K562 (cell line): Measurements from ENCODE around the gene TMCO1. TPM values are rescaled to one million over a fixed set of nuclear protein-coding genes. Genes with fewer than 3 reads are reported as not detected.
A peak's percentile ranks its signal among the peaks of the same experiment; 100 is the strongest.

Source experiments
- CBFB ChIP-seq: sonication (generic); formaldehyde crosslinking; IDR thresholded peaks from 2 replicates; pipeline ENCODE4 v1.4.0; 2020; ENCODE audit warnings: mild to moderate bottlenecking, missing genetic modification reagents
- CGGBP1 ChIP-seq: fragments of 250-450 bp; sonication (Bioruptor Pico); IDR thresholded peaks from 2 replicates; pipeline ENCODE4 v1.9.0; 2021; ENCODE audit warnings: mild to moderate bottlenecking
- CXXC5 ChIP-seq: fragments of 250-450 bp; sonication (Bioruptor Pico); IDR thresholded peaks from 2 replicates; pipeline ENCODE4 v1.8.0; 2022; ENCODE audit warnings: inconsistent platforms, mild to moderate bottlenecking, moderate library complexity
- DDX20 ChIP-seq: fragments of 450-650 bp; IDR thresholded peaks from 2 replicates; pipeline ENCODE4 v1.6.1; 2016; ENCODE audit warnings: missing genetic modification characterization, low read depth, mild to moderate bottlenecking, missing compliant biosample characterization, moderate library complexity
- DIDO1 ChIP-seq: fragments of 450-650 bp; IDR thresholded peaks from 2 replicates; pipeline ENCODE4 v1.6.1; 2016; ENCODE audit warnings: low read depth, missing biosample characterization, missing genetic modification characterization
- ELF2 ChIP-seq: fragments of 250-450 bp; sonication (Bioruptor Pico); IDR thresholded peaks from 2 replicates; pipeline ENCODE4 v1.5.0; 2021; ENCODE audit warnings: mild to moderate bottlenecking
- L3MBTL2 ChIP-seq: fragments of 450-650 bp; IDR thresholded peaks from 2 replicates; pipeline ENCODE4 v1.6.1; 2016; ENCODE audit warnings: mild to moderate bottlenecking, moderate library complexity
- LEF1 ChIP-seq: fragments of 450-650 bp; IDR thresholded peaks from 2 replicates; pipeline ENCODE4 v1.6.1; 2016; ENCODE audit warnings: mild to moderate bottlenecking
- POLR2A ChIP-seq: fragments of 450-650 bp; conservative IDR thresholded peaks from 2 replicates; pipeline ENCODE4 v1.6.1; 2016
- POLR3A ChIP-seq: IDR thresholded peaks from 2 replicates; pipeline ENCODE4 v1.6.1; 2011; ENCODE audit warnings: borderline replicate concordance, mild to moderate bottlenecking, moderate library complexity; ENCODE audit not compliant: insufficient read length, insufficient read depth; ENCODE audit errors: extremely low read depth
- TAF1 ChIP-seq: IDR thresholded peaks from 2 replicates; pipeline ENCODE4 v1.6.1; 2011; ENCODE audit warnings: mild to moderate bottlenecking, low read length, moderate library complexity; ENCODE audit not compliant: insufficient read depth, control insufficient read depth, severe bottlenecking; ENCODE audit errors: extremely low read depth
- ZNF232 ChIP-seq: sonication (generic); formaldehyde crosslinking; IDR thresholded peaks from 2 replicates; pipeline ENCODE4 v1.8.0; 2022; ENCODE audit warnings: mild to moderate bottlenecking, missing genetic modification reagents
- polyA plus RNA-seq, 8 experiments: library from polyadenylated mRNA; depleted of rRNA in 4 of 8; stranded (reverse) in 5 of 8; unstranded in 3 of 8; fragments of >200 nt; fragmentation: Nextera tagmentation in 2 of 8; fragmentation: Illumina TruSeq in 1 of 8; extraction: Ambion mirVana in 2 of 8; extraction: Trizol in 1 of 8; gene quantifications; 2 replicates each; pipeline versions ENCODE4 v1.2.1 to v1.2.3, GENCODE V29; 2011 to 2014; ENCODE audit warnings: inconsistent platforms in 1 of 8, missing spikeins in 1 of 8
- total RNA-seq, 7 experiments: library from RNA; depleted of rRNA in 6 of 7; stranded (reverse); fragments of >200 nt in 6 of 7; fragmentation: Illumina TruSeq in 2 of 7; extraction: Trizol in 2 of 7; gene quantifications; 2 replicates each; pipeline versions ENCODE4 v1.2.1 to v1.2.3, GENCODE V29; 2011 to 2021; ENCODE audit warnings: low replicate concordance in 1 of 7
- TF ChIP-seq, protein P1 (sequence below): fragments of 450-650 bp; IDR thresholded peaks from 2 replicates; pipeline ENCODE4 v1.6.1; 2017; ENCODE audit warnings: mild to moderate bottlenecking, moderate library complexity
- TF ChIP-seq, protein P2 (sequence below): fragments of 250-450 bp; sonication (Bioruptor Pico); IDR thresholded peaks from 2 replicates; pipeline ENCODE4 v1.5.0; 2020; ENCODE audit warnings: mild to moderate bottlenecking, borderline replicate concordance
- TF ChIP-seq, protein P3 (sequence below), 2 experiments: fragments of 450-650 bp in 1 of 2; IDR thresholded peaks; 2 replicates each; pipeline ENCODE4 v1.6.1; 2011 to 2017; ENCODE audit warnings: low read depth in 2 of 2, antibody characterized with exemption in 1 of 2, borderline replicate concordance in 1 of 2, low read length in 1 of 2, mild to moderate bottlenecking in 1 of 2, mixed read lengths in 1 of 2; ENCODE audit not compliant: control insufficient read depth in 1 of 2
- TF ChIP-seq, protein P4 (sequence below), 2 experiments: fragments of 450-650 bp; IDR thresholded peaks; 2 replicates each; pipeline ENCODE4 v1.6.1; 2018; ENCODE audit warnings: mild to moderate bottlenecking in 2 of 2, low read depth in 1 of 2; ENCODE audit not compliant: partially characterized antibody in 2 of 2

The TMCO1 gene
- total and polyA plus RNA-seq, 9 of the 15 experiments (the other 6 are each of a cell fraction or from before 2014, with no cell fraction given): 69.3 to 561 (median 175) TPM

DNA sequence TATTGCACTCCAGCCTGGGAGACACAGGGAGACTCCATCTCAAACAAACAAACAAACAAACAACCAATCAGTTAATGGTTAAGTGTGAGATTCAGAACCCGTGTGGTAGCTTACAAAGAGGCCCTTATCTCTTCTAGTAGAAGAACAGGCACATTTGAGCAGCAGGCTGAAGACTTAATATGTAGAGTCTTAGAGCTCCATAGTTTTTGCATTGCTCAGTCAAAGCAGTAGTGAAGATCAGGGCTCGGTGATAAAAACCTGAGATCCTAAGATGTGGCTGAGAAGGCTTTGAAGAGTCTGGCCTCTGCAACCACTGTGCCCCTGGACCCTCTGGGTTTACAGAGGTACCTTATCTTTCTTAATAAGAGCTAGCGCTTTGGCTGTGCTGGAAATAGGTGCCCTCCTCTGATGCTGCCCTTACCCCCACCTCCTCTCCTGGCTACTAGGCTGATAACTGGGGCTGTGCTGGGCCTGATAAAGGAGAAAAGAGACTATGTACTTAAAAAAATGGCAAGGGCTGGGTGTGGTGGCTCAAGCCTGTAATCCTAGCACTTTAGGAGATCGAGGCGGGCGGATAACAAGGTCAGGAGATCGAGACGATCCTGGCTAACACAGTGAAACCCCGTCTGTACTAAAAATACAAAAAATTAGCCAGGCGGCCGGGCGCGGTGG lies 48.3 kb upstream of the TMCO1 start (continued):
- TF ChIP-seq POLR2A (no peak), POLR3A (no peak), L3MBTL2 (no peak), CGGBP1 (CRISPR knock-in tag) (no peak), TAF1 (peak; percentile 25), LEF1 (peak; percentile 70), DDX20 (tag) (no peak), CXXC5 (CRISPR knock-in tag) (0 out of 2 replicates have a peak, but pooled peaks have one; percentile 46), ELF2 (no peak), DIDO1 (no peak), ZNF232 (CRISPR knock-in tag) (no peak), CBFB (CRISPR knock-in tag) (no peak)
- TF ChIP-seq, protein P1, sequence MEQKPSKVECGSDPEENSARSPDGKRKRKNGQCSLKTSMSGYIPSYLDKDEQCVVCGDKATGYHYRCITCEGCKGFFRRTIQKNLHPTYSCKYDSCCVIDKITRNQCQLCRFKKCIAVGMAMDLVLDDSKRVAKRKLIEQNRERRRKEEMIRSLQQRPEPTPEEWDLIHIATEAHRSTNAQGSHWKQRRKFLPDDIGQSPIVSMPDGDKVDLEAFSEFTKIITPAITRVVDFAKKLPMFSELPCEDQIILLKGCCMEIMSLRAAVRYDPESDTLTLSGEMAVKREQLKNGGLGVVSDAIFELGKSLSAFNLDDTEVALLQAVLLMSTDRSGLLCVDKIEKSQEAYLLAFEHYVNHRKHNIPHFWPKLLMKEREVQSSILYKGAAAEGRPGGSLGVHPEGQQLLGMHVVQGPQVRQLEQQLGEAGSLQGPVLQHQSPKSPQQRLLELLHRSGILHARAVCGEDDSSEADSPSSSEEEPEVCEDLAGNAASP: no peak
- TF ChIP-seq, protein P2, sequence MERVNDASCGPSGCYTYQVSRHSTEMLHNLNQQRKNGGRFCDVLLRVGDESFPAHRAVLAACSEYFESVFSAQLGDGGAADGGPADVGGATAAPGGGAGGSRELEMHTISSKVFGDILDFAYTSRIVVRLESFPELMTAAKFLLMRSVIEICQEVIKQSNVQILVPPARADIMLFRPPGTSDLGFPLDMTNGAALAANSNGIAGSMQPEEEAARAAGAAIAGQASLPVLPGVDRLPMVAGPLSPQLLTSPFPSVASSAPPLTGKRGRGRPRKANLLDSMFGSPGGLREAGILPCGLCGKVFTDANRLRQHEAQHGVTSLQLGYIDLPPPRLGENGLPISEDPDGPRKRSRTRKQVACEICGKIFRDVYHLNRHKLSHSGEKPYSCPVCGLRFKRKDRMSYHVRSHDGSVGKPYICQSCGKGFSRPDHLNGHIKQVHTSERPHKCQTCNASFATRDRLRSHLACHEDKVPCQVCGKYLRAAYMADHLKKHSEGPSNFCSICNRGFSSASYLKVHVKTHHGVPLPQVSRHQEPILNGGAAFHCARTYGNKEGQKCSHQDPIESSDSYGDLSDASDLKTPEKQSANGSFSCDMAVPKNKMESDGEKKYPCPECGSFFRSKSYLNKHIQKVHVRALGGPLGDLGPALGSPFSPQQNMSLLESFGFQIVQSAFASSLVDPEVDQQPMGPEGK (CRISPR knock-in tag): no peak
- TF ChIP-seq, protein P3, sequence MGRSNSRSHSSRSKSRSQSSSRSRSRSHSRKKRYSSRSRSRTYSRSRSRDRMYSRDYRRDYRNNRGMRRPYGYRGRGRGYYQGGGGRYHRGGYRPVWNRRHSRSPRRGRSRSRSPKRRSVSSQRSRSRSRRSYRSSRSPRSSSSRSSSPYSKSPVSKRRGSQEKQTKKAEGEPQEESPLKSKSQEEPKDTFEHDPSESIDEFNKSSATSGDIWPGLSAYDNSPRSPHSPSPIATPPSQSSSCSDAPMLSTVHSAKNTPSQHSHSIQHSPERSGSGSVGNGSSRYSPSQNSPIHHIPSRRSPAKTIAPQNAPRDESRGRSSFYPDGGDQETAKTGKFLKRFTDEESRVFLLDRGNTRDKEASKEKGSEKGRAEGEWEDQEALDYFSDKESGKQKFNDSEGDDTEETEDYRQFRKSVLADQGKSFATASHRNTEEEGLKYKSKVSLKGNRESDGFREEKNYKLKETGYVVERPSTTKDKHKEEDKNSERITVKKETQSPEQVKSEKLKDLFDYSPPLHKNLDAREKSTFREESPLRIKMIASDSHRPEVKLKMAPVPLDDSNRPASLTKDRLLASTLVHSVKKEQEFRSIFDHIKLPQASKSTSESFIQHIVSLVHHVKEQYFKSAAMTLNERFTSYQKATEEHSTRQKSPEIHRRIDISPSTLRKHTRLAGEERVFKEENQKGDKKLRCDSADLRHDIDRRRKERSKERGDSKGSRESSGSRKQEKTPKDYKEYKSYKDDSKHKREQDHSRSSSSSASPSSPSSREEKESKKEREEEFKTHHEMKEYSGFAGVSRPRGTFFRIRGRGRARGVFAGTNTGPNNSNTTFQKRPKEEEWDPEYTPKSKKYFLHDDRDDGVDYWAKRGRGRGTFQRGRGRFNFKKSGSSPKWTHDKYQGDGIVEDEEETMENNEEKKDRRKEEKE (IDR thresholded peaks at IDR 0.05; ENCODE audit: borderline replicate concordance in 1 of 2, control insufficient read depth in 1 of 2, low read depth in 2 of 2, low read length in 1 of 2): no peak
- TF ChIP-seq, protein P4, sequence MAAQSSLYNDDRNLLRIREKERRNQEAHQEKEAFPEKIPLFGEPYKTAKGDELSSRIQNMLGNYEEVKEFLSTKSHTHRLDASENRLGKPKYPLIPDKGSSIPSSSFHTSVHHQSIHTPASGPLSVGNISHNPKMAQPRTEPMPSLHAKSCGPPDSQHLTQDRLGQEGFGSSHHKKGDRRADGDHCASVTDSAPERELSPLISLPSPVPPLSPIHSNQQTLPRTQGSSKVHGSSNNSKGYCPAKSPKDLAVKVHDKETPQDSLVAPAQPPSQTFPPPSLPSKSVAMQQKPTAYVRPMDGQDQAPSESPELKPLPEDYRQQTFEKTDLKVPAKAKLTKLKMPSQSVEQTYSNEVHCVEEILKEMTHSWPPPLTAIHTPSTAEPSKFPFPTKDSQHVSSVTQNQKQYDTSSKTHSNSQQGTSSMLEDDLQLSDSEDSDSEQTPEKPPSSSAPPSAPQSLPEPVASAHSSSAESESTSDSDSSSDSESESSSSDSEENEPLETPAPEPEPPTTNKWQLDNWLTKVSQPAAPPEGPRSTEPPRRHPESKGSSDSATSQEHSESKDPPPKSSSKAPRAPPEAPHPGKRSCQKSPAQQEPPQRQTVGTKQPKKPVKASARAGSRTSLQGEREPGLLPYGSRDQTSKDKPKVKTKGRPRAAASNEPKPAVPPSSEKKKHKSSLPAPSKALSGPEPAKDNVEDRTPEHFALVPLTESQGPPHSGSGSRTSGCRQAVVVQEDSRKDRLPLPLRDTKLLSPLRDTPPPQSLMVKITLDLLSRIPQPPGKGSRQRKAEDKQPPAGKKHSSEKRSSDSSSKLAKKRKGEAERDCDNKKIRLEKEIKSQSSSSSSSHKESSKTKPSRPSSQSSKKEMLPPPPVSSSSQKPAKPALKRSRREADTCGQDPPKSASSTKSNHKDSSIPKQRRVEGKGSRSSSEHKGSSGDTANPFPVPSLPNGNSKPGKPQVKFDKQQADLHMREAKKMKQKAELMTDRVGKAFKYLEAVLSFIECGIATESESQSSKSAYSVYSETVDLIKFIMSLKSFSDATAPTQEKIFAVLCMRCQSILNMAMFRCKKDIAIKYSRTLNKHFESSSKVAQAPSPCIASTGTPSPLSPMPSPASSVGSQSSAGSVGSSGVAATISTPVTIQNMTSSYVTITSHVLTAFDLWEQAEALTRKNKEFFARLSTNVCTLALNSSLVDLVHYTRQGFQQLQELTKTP (IDR thresholded peaks at IDR 0.05; ENCODE audit: low read depth in 1 of 2, partially characterized antibody in 2 of 2): peak in 1 of 2 experiments; percentile 18
